GM19324 (cell line): ENCODE measurements around the gene GOLGA6L9.
A peak's percentile ranks its signal among the peaks of the same experiment; 100 is the strongest.
"Not testable (repeated sequence)": the region's sequence is repeated elsewhere in the genome, so short reads cannot be mapped to it uniquely, and the experiment has no call there.

Experiments used
- ATAC-seq: cut with Tn5 transposase; IDR thresholded peaks from one replicate; pipeline ENCODE4 v1.9.1; 2021; ENCODE audit warnings: mild to moderate bottlenecking, moderate library complexity; ENCODE audit not compliant: unreplicated experiment, low FRiP score

The GOLGA6L9 gene

DNA sequence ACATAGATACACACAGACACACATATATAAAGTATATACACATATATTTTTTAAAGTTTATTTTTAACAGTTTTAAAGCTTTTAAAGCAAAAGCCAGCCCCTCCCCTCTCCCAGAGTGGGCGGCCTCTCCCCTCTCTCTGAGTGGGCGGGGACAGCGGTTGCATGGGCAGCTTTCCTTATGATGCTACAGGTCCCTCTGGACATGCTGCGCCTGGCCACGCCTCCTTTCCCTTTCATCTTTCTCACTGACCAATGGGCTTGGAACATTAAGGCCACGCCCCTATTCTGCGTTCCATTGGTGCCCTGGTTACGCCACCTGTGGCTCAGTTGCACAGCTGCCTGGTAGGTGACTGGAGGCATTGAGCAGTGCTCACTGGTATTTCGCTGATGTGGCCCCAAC, at the start of gene GOLGA6L9:
Gene GOLGA6L9 (plus strand): TSS at position 124 of the 400 bp plus-strand sequence. CDS start 264 bp downstream, at position 388.
- not testable (repeated sequence) for ATAC-seq

- ATAC-seq, result not testable (repeated sequence)
These were observed 48.2 kb upstream of the GOLGA6L9 start for GRCh38 chr15:82381330-82381955.

GRCh38 chr15:82387209-82387608, 42.4 kb upstream of the GOLGA6L9 start:
- ATAC-seq, result not testable (repeated sequence)

DNA sequence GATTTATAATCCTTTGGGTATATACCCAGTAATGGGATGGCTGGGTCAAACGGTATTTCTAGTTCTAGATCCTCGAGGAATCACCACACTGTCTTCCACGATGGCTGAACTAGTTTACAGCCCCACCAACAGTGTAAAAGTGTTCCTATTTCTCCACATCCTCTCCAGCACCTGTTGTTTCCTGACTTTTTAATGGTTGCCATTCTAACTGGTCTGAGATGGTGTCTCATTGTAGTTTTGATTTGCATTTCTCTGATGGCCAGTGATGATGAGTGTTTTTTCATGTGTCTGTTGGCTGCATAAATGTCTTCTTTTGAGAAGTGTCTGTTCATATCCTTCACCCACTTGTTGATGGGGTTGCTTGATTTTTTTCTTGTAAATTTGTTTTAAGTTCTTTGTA, 39.5 kb upstream of the GOLGA6L9 start:
- ATAC-seq, result not testable (repeated sequence)

DNA sequence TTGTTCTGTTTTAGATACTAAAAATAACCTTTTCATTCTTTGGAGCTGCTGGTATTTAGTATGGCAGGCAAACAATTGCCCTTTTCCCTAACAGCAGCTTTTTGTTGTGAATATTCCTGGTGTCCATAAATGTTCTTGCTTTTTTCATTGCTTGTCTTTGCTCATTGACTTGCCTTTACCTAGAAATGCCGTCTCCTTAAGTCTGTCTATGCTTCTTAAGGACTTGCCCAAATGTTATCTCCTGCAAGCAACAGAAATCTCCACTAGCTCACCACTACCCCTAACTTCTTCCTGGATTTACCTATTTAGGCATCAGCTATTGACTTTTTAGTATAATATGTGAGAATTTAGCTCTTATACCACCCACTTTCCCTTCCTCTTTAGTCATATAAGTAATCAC, 37.5 kb upstream of the GOLGA6L9 start:
- ATAC-seq, result not testable (repeated sequence)

GRCh38 chr15:82393671-82394070, 35.9 kb upstream of the GOLGA6L9 start:
- no peak for ATAC-seq

DNA sequence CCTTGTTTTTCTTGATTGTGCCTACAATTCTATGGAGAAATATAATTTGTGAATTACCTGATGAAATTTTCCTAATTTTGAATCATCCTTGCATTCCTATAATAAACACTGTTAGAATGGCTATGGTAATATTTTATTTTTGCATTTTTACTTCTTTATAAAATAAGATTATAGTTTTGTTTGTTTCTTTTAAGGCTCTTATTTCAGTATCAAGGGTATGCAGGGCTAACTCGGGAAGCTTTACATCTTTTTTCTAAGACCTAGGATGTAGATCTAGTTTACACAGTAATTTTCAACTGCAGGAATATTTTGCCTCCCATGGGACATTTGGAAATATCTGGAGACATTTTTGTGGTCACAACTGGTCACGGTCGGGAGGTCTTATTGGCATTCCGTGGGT, 33.8 kb upstream of the GOLGA6L9 start:
- not testable (repeated sequence) for ATAC-seq

DNA sequence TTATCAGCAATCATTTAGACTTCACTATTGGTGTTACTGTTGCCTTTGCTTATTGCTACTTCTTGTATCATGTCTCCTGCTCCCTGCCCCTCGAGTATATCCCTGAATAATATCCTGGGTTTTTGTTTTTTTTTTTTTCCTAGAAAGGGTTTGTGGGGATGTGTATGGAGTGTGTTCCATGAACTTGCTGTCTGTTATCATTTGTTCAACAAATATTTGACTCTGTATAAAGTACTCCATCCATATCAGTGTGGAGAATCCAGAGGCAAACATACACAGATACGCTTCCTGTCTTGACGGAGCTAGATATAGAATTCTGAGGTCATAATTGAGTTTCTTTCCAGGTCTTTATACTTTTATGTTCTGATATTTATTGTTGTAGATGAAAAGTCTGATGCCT, 31.8 kb upstream of the GOLGA6L9 start:
- no peak for ATAC-seq

GRCh38 chr15:82398785-82399184, 30.8 kb upstream of the GOLGA6L9 start:
- ATAC-seq, result no peak

- ATAC-seq, result peak; percentile 62
These were observed 30.1 kb upstream of the GOLGA6L9 start for GRCh38 chr15:82399366-82400103.

GRCh38 chr15:82401918-82402317, 27.7 kb upstream of the GOLGA6L9 start:
- not testable (repeated sequence) for ATAC-seq

- not testable (repeated sequence) for ATAC-seq
These were observed 27.3 kb upstream of the GOLGA6L9 start for GRCh38 chr15:82402341-82402740.

GRCh38 chr15:82406211-82406610, 23.4 kb upstream of the GOLGA6L9 start:
- not testable (repeated sequence) for ATAC-seq

DNA sequence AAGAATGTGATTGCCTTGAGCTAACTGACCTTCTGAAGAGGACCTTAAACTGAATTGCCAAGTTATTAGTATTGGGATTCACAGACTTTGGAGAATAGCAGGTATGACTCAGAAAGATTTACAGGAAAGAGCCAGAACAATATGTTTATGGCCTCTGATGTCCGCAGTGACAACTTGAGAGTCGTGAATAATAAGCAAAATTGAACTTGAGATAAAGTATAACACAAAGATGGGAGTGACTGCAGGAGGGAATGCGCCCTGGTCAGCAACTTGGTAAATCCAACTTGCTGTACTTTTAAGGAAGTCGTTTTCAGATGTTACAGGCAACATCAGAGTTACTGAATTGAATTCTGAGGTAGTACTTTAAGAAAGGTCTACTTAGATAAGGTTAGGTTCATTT, 19.3 kb upstream of the GOLGA6L9 start:
- not testable (repeated sequence) for ATAC-seq

DNA sequence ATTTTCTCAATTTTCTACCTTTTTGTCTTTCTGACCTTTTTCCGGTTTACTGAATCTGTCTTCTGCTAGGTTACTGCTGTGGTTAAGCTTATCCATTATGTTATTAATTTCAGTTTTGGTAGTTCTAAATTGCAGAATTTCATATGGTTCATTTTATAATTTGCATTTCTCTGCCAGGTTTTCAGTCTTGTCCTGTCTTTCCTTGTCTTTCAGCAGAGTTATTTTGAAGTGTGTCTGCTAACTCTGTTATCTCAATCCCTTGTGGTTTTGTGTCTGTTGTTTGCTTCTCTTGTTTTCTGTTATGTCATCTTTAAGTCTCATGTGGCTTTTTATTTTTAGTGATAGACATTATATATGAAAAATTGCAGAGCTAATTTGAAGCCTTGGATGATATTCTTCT, 18.0 kb upstream of the GOLGA6L9 start:
- peak; percentile 58 for ATAC-seq

- not testable (repeated sequence) for ATAC-seq
These were observed 15.0 kb upstream of the GOLGA6L9 start for GRCh38 chr15:82414525-82415191.

GRCh38 chr15:82420516-82420915, 9.1 kb upstream of the GOLGA6L9 start:
- not testable (repeated sequence) for ATAC-seq

DNA sequence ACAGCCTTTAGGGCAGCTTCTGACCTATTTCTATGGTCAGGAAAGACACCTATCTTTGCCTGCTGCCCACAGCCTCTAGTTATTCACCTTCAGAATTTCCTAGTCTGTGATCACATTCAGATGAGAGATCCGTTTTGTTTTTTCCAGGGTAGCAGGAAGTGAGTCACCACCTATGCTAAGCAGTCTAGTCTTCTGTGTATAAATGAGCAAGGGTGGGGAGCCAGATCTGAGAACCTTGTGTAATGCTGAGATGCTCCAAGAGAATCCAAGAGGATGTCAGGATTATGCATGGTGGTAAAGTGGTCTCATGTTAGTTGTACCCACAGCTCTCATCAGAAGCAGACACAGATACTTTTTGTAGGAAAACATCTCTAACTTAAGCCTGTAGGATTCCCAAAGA, 8.7 kb upstream of the GOLGA6L9 start:
- ATAC-seq, result not testable (repeated sequence)

DNA sequence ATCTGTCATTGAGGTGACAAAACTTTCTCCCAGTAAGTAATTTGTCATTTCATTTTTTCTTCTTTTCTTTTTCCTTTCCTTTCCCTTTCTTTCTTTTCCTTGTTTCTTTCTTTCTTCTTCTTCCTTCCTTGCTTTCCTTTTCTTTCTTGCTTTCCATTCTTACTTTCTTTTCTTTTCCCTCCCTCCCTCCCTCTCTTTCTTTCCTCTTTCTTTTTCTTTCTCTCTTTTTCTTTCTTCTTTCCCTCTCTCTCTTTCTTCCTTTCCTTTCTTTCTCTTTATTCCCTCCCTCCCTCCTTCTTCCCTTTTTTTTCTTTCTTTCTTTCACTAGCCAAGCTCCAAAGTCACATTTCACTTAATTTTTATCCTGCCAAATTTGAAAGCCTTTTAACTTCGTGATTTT, 2.5 kb upstream of the GOLGA6L9 start:
- not testable (repeated sequence) for ATAC-seq

GRCh38 chr15:82445420-82445819, 15.8 kb downstream of the GOLGA6L9 start:
- ATAC-seq, result not testable (repeated sequence)

DNA sequence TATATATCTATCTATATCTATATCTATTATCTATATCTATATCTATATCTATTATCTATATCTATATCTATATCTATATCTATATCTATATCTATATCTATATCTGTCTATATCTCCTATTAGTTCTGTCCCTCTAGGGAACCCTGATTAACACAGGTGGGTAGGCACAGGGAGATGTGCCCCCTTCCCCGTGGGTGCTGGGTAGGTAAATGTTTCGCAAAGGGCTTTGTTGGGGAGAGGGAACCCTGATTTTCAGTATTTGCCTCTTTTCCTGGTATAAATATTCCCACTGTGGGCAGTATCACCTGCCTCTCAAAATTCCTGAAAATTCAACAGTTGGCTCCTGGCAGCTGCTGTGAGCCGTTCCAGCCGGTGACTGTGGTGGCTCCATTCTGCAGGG, 27.7 kb downstream of the GOLGA6L9 start:
- ATAC-seq, result not testable (repeated sequence)
